GM12878 (cell line): ENCODE measurements around the gene OSBPL10. TPM values are rescaled to one million over a fixed set of nuclear protein-coding genes. Genes with fewer than 3 reads are reported as not detected.

Experiments used
- ATAC-seq: fragments of 200-7000 bp; cut with Tn5 transposase; 3 replicates; pipeline ENCODE4 v1.9.1; 2020; ENCODE audit warnings: mild to moderate bottlenecking, moderate library complexity
- BruUV-seq: library from RNA; stranded (reverse); fragments of 400-500 nt; replicated peaks from 2 replicates; lab custom pipeline; 2021; lab: Mats Ljungman, UMichigan
- CTCF ChIA-PET: fragments of 300-600 bp; sonication (Branson Sonifier 250); formaldehyde crosslinking; extraction: SDS; loops from one replicate; lab custom pipeline; 2021; ENCODE audit warnings: inconsistent platforms; lab: Yijun Ruan, JAX
- POLR2A ChIA-PET: fragments of 350-600 bp; formaldehyde crosslinking; extraction: SDS; loops from one replicate; lab custom pipeline; 2021; ENCODE audit warnings: inconsistent platforms; lab: Charles Lee
- RAD21 ChIA-PET: fragments of 300-600 bp; sonication (Branson Sonifier 250); formaldehyde crosslinking; loops from one replicate; lab custom pipeline; 2023; ENCODE audit warnings: antibody characterized with exemption; ENCODE audit not compliant: unreplicated experiment; lab: Charles Lee
- SMC1A ChIA-PET: fragments of 300-600 bp; sonication (Branson Sonifier 250); formaldehyde crosslinking; loops from one replicate; lab custom pipeline; 2023; ENCODE audit not compliant: unreplicated experiment, uncharacterized antibody; lab: Charles Lee
- DNase-seq: peaks from one replicate; pipeline ENCODE4 v3.0.0-alpha.2; 2011; ENCODE audit warnings: low read depth, low spot score
- FAIRE-seq: peaks from 3 replicates; lab custom pipeline; 2011; peaks lifted over from hg19 to GRCh38; lab: Jason Lieb, UNC
- H2AFZ ChIP-seq: 2 replicates; pipeline ENCODE4 v1.6.0; 2011; ENCODE audit warnings: low read depth, low read length, control low read depth; ENCODE audit not compliant: control insufficient read depth
- H3K27ac ChIP-seq: 2 replicates; pipeline ENCODE4 v1.5.1; 2011; ENCODE audit warnings: control low read depth; ENCODE audit not compliant: control insufficient read depth, insufficient read depth
- H3K27me3 ChIP-seq, 2 experiments: replicated peaks in 1 of 2; 2 replicates each; pipeline versions ENCODE4 v1.6.0 to v1.6.1; 2011; ENCODE audit warnings: low read length in 1 of 2; ENCODE audit not compliant: control insufficient read depth in 2 of 2, insufficient read depth in 2 of 2
- H3K36me3 ChIP-seq, 2 experiments: 2 replicates each; pipeline ENCODE4 v1.5.1; 2011; ENCODE audit warnings: low read length in 1 of 2; ENCODE audit not compliant: control insufficient read depth in 2 of 2, insufficient read depth in 2 of 2
- H3K4me1 ChIP-seq: 2 replicates; pipeline ENCODE4 v1.6.1; 2011; ENCODE audit warnings: mild to moderate bottlenecking, low read length, moderate library complexity, mixed read lengths; ENCODE audit not compliant: control insufficient read depth, insufficient read depth
- H3K4me2 ChIP-seq: 2 replicates; pipeline ENCODE4 v1.6.0; 2011; ENCODE audit warnings: control low read depth; ENCODE audit not compliant: control insufficient read depth, insufficient read depth
- H3K4me3 ChIP-seq: fragments of 200-600 bp; sonication (generic); 2 replicates; pipeline ENCODE4 v1.5.1; 2016
- H3K79me2 ChIP-seq: 2 replicates; pipeline ENCODE4 v1.6.0; 2011; ENCODE audit warnings: low read length; ENCODE audit not compliant: control insufficient read depth, insufficient read depth
- H3K9ac ChIP-seq: 2 replicates; pipeline ENCODE4 v1.8.0; 2011; ENCODE audit warnings: low read length, control low read depth, mixed read lengths; ENCODE audit not compliant: control insufficient read depth, insufficient read depth
- H3K9me3 ChIP-seq: replicated peaks from 3 replicates; pipeline ENCODE4 v1.5.1; 2011; ENCODE audit warnings: mild to moderate bottlenecking, low read length; ENCODE audit not compliant: control insufficient read depth, insufficient read depth
- H4K20me1 ChIP-seq: 2 replicates; pipeline ENCODE4 v1.6.0; 2011; ENCODE audit not compliant: control insufficient read depth, insufficient read depth
- CBFB ChIP-seq: IDR thresholded peaks from 2 replicates; pipeline ENCODE4 v1.6.1; 2016; ENCODE audit warnings: antibody characterized with exemption, low read depth
- EED ChIP-seq: sonication (generic); IDR thresholded peaks from 2 replicates; pipeline ENCODE4 v1.6.1; 2016; ENCODE audit warnings: antibody characterized with exemption, low read depth
- EP300 ChIP-seq, 2 experiments: fragments of 150-350 bp in 1 of 2; IDR thresholded peaks; 2 replicates each; pipeline ENCODE4 v1.6.1; 2011 to 2012; ENCODE audit warnings: low read depth in 2 of 2, low read length in 2 of 2, borderline replicate concordance in 1 of 2, improper control_type of control experiment in 1 of 2, inconsistent platforms in 1 of 2; ENCODE audit not compliant: control insufficient read depth in 1 of 2
- JUNB ChIP-seq: IDR thresholded peaks from 2 replicates; pipeline ENCODE4 v1.6.1; 2016; ENCODE audit warnings: antibody characterized with exemption, mild to moderate bottlenecking
- KLF5 ChIP-seq: fragments of 450-650 bp; IDR thresholded peaks from 2 replicates; pipeline ENCODE4 v1.6.1; 2014; ENCODE audit warnings: mild to moderate bottlenecking; ENCODE audit not compliant: partially characterized antibody
- POLR2AphosphoS2 ChIP-seq: IDR thresholded peaks from 2 replicates; pipeline ENCODE4 v1.6.1; 2011; ENCODE audit warnings: low read depth, mild to moderate bottlenecking, low read length, improper control_type of control experiment, moderate library complexity
- SRF ChIP-seq, 2 experiments: IDR thresholded peaks; 2 replicates each; pipeline ENCODE4 v1.6.1; 2011; ENCODE audit warnings: low read depth in 2 of 2, low read length in 2 of 2, mild to moderate bottlenecking in 1 of 2, moderate library complexity in 1 of 2
- TAF1 ChIP-seq: IDR thresholded peaks from 2 replicates; pipeline ENCODE4 v1.6.1; 2011; ENCODE audit warnings: mild to moderate bottlenecking, low read depth, low read length, borderline replicate concordance
- TBL1XR1 ChIP-seq: IDR thresholded peaks from 2 replicates; pipeline ENCODE4 v1.6.1; 2012; ENCODE audit warnings: low read depth, low read length, improper control_type of control experiment
- ZNF622 ChIP-seq: fragments of 450-650 bp; IDR thresholded peaks from 2 replicates; pipeline ENCODE4 v1.6.1; 2017; ENCODE audit warnings: mild to moderate bottlenecking, inconsistent platforms
- WGBS: methylation state at CpG from one replicate; pipeline ENCODE4 v1.1.6; 2016; ENCODE audit warnings: low lambda C conversion rate; ENCODE audit not compliant: insufficient replicate concordance, insufficient coverage; ENCODE audit errors: missing lambda C conversion rate; 5-methylcytosine and 5-hydroxymethylcytosine counted together
- in situ Hi-C: fragments of 300-500 bp; cut with MboI; formaldehyde crosslinking; loops from 9 replicates; pipeline ENCODE4 v1.14.3; 2018; ENCODE audit warnings: mixed read lengths
- intact Hi-C: fragments of 100-400 bp; cut with micrococcal nuclease; formaldehyde crosslinking; loops from one replicate; pipeline ENCODE4 v1.14.2; 2022; ENCODE audit not compliant: unreplicated experiment
- polyA plus RNA-seq, 11 experiments: library from polyadenylated mRNA; depleted of rRNA in 4 of 11; unstranded in 6 of 11; stranded (reverse) in 5 of 11; fragments of >200 nt; fragmentation: Nextera tagmentation in 4 of 11; fragmentation: Illumina TruSeq in 1 of 11; extraction: Ambion mirVana in 4 of 11; extraction: Trizol in 1 of 11; gene quantifications; 1 replicate in 1 of 11; 2 replicates in 10 of 11; pipeline versions ENCODE4 v1.2.1 to v1.2.3, GENCODE V29; 2011 to 2016; ENCODE audit warnings: inconsistent platforms in 2 of 11, missing spikeins in 2 of 11, low read depth in 1 of 11
- total RNA-seq, 4 experiments: library from RNA; depleted of rRNA in 3 of 4; stranded (reverse); fragments of >200 nt in 3 of 4; fragmentation: Illumina TruSeq in 1 of 4; extraction: Trizol in 1 of 4; gene quantifications; 2 replicates each; pipeline versions ENCODE4 v1.2.1 to v1.2.3, GENCODE V29; 2013 to 2021
- TF ChIP-seq, protein P1 (sequence below): fragments of 450-650 bp; IDR thresholded peaks from 2 replicates; pipeline ENCODE4 v1.6.1; 2017; ENCODE audit warnings: low read depth, mild to moderate bottlenecking, moderate library complexity
- TF ChIP-seq, protein P2 (sequence below): fragments of 450-650 bp; IDR thresholded peaks from 2 replicates; pipeline ENCODE4 v1.6.1; 2016; ENCODE audit warnings: mild to moderate bottlenecking

Gene OSBPL10
- total and polyA plus RNA-seq, 10 of the 15 experiments (the other 5 are each of a cell fraction or from before 2014, with no cell fraction given) = 0.03 to 0.25 (median 0.09) TPM; not detected in 5

DNA sequence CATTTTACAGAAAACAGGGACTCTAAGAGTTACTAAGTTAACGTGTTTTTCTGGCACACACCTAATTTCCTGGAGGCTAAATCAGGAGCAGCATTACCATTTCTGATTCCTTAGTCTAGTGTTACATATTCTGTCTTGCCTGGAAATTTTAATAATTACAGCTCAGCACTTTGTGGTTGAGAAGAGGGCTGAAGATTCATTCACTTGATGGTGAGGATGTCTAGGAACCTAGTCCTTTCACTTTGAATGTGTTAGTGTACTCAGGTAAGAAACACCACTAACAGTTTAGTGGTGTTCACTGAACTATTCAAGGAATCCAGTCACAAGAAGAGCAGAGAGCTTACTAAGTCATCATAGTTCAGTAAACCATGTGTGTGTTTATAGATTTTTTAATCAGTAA is 345.5 kb downstream of the OSBPL10 start:
- TF ChIP-seq JUNB = 0 out of 2 replicates have a peak, but pooled peaks have one; percentile 17
- no peak for TF ChIP-seq TBL1XR1
- DNase-seq = no peak
- Histone ChIP-seq H3K27ac (no peak overlapping the region), H3K27me3 (no peaks in the 10 kb centered on the region), H3K4me3 (no peak overlapping the region), H3K36me3 (peaks cover 2 to 12% of the 10 kb centered on the region in 2 experiments; a peak in 3 of 4 replicates), H3K9ac (no peak overlapping the region), H3K4me1 (peaks cover 7% of the 10 kb centered on the region; the same call in 1 of the 2 replicates), H3K79me2 (no peaks in the 10 kb centered on the region), H3K9me3 (no peaks in the 10 kb centered on the region), H3K4me2 (no peak overlapping the region), H2AFZ (no peak overlapping the region), H4K20me1 (no peaks in the 10 kb centered on the region)
- intact Hi-C loops = no loop called here
- POLR2A ChIA-PET = interaction anchor here (0.6 kb wide), 1 partner anchor 11 kb away, joined by 3 read pairs; no protein-coding TSS in a partner anchor
- peak; percentile 48 for ATAC-seq
- WGBS = 0% methylated on average over 1 of the region's 1 CpG
- RAD21 ChIA-PET = no interaction called here
- in situ Hi-C loops = no loop called here
- SMC1A ChIA-PET = interaction anchor here (2.0 to 4.0 kb wide), 2 partner anchors 10 kb away, joined by 7 to 28 read pairs; no protein-coding TSS in a partner anchor
- BruUV-seq = no TSS peak
- no peak for FAIRE-seq
- CTCF ChIA-PET = interaction anchor here (0.6 to 1.2 kb wide), 2 partner anchors 10 to 85 kb away, joined by 3 read pairs; no protein-coding TSS in a partner anchor

DNA sequence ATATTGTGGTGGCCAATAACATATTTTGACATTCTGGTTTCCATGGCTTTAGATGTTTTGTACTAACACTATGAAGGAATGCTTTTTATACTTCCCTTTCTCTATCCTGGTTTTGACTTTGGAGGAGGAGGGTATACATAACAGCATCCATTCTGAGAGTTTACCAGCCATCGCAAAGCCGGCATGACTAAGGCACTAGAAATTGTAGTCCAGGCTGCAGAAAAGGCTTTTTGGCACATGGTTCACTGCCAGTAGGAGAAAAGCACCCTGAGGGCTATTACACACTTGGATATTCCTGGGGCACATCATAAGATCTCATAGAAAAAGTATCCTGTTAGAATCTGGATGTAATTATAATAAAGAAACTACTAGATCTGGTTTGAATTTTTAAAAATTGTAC is 346.6 kb downstream of the OSBPL10 start:
- ATAC-seq (no peak), FAIRE-seq (no peak), DNase-seq (no peak)
- ChIA-PET SMC1A (interaction anchor here (2.0 to 4.0 kb wide), 2 partner anchors 9 to 11 kb away, joined by 7 to 28 read pairs; no protein-coding TSS in a partner anchor), CTCF (no interaction called here), RAD21 (no interaction called here), POLR2A (no interaction called here)
- Histone ChIP-seq H3K4me2 (no peak overlapping the region), H3K27ac (no peak overlapping the region), H3K36me3 (peaks cover 2 to 15% of the 10 kb centered on the region in 2 experiments; a peak in 3 of 4 replicates), H3K27me3 (no peaks in the 10 kb centered on the region), H2AFZ (no peak overlapping the region), H4K20me1 (no peaks in the 10 kb centered on the region), H3K9ac (no peak overlapping the region), H3K4me3 (no peak overlapping the region), H3K4me1 (peaks cover 7% of the 10 kb centered on the region; the same call in 1 of the 2 replicates), H3K79me2 (no peaks in the 10 kb centered on the region), H3K9me3 (no peaks in the 10 kb centered on the region)
- WGBS = 98% methylated on average over 2 of the region's 2 CpGs
- in situ Hi-C loops (no loop called here), intact Hi-C loops (no loop called here)
- BruUV-seq = no TSS peak
- TF ChIP-seq EED = no peak
- TF ChIP-seq, protein P1, sequence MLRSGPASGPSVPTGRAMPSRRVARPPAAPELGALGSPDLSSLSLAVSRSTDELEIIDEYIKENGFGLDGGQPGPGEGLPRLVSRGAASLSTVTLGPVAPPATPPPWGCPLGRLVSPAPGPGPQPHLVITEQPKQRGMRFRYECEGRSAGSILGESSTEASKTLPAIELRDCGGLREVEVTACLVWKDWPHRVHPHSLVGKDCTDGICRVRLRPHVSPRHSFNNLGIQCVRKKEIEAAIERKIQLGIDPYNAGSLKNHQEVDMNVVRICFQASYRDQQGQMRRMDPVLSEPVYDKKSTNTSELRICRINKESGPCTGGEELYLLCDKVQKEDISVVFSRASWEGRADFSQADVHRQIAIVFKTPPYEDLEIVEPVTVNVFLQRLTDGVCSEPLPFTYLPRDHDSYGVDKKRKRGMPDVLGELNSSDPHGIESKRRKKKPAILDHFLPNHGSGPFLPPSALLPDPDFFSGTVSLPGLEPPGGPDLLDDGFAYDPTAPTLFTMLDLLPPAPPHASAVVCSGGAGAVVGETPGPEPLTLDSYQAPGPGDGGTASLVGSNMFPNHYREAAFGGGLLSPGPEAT = no peak
- TF ChIP-seq EP300 (IDR thresholded peaks at IDR 0.05; ENCODE audit: borderline replicate concordance in 1 of 2, control insufficient read depth in 1 of 2, low read depth in 2 of 2, low read length in 2 of 2) = no peak
- TF ChIP-seq POLR2AphosphoS2 = no peak
- TF ChIP-seq TAF1 = no peak
- no peak for TF ChIP-seq CBFB
- no peak for TF ChIP-seq ZNF622
- TF ChIP-seq, protein P2, sequence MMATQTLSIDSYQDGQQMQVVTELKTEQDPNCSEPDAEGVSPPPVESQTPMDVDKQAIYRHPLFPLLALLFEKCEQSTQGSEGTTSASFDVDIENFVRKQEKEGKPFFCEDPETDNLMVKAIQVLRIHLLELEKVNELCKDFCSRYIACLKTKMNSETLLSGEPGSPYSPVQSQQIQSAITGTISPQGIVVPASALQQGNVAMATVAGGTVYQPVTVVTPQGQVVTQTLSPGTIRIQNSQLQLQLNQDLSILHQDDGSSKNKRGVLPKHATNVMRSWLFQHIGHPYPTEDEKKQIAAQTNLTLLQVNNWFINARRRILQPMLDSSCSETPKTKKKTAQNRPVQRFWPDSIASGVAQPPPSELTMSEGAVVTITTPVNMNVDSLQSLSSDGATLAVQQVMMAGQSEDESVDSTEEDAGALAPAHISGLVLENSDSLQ = no peak
- TF ChIP-seq SRF (IDR thresholded peaks at IDR 0.05; ENCODE audit: low read depth in 2 of 2, low read length in 2 of 2) = no peak
- no peak for TF ChIP-seq KLF5
